ENCODE data around the gene HNMT. TPM values are rescaled to one million over a fixed set of nuclear protein-coding genes. Genes with fewer than 3 reads are reported as not detected.

Gene HNMT
- total and polyA plus RNA-seq, 2 of the 13 experiments (the other 11 are each of a cell fraction or from before 2014, with no cell fraction given) = 279 to 309 TPM

- TF ChIP-seq, protein P1, sequence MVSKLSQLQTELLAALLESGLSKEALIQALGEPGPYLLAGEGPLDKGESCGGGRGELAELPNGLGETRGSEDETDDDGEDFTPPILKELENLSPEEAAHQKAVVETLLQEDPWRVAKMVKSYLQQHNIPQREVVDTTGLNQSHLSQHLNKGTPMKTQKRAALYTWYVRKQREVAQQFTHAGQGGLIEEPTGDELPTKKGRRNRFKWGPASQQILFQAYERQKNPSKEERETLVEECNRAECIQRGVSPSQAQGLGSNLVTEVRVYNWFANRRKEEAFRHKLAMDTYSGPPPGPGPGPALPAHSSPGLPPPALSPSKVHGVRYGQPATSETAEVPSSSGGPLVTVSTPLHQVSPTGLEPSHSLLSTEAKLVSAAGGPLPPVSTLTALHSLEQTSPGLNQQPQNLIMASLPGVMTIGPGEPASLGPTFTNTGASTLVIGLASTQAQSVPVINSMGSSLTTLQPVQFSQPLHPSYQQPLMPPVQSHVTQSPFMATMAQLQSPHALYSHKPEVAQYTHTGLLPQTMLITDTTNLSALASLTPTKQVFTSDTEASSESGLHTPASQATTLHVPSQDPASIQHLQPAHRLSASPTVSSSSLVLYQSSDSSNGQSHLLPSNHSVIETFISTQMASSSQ (IDR thresholded peaks at IDR 0.05; ENCODE audit: low read depth) = peak; percentile 79
- TF ChIP-seq, protein P1 (CRISPR knock-in tag; IDR thresholded peaks at IDR 0.05; ENCODE audit: borderline replicate concordance) = peak; percentile 79; the same call in 1 of the 2 replicates
- TF ChIP-seq ZNF253 (CRISPR knock-in tag; IDR thresholded peaks at IDR 0.05; ENCODE audit: borderline replicate concordance) (no peak), TOE1 (CRISPR knock-in tag; IDR thresholded peaks at IDR 0.05) (peak; percentile 25; the same call in 1 of the 2 replicates), ZC3H4 (CRISPR knock-in tag; IDR thresholded peaks at IDR 0.05; ENCODE audit: borderline replicate concordance) (no peak; the same call in 1 of the 2 replicates), ATM (IDR thresholded peaks at IDR 0.05; ENCODE audit: borderline replicate concordance) (no peak), EEA1 (CRISPR knock-in tag; IDR thresholded peaks at IDR 0.05; ENCODE audit: borderline replicate concordance) (no peak), LCORL (IDR thresholded peaks at IDR 0.05) (no peak), LCORL (CRISPR knock-in tag; IDR thresholded peaks at IDR 0.05) (peak; percentile 70), HOMEZ (CRISPR knock-in tag; IDR thresholded peaks at IDR 0.05; ENCODE audit: low read depth) (peak; percentile 87), GATAD1 (CRISPR knock-in tag; IDR thresholded peaks at IDR 0.05) (peak; percentile 62; the same call in 1 of the 2 replicates), ZNF616 (CRISPR knock-in tag; IDR thresholded peaks at IDR 0.05; ENCODE audit: low read depth) (no peak), ZFP62 (CRISPR knock-in tag; IDR thresholded peaks at IDR 0.05) (no peak), DDIT3 (CRISPR knock-in tag; IDR thresholded peaks at IDR 0.05) (no peak), DMAP1 (CRISPR knock-in tag; IDR thresholded peaks at IDR 0.05) (no peak), HCFC1 (IDR thresholded peaks at IDR 0.05; ENCODE audit: low read depth, low read length) (no peak), ZZZ3 (CRISPR knock-in tag; IDR thresholded peaks at IDR 0.05; ENCODE audit: borderline replicate concordance) (no peak), TFE3 (CRISPR knock-in tag; IDR thresholded peaks at IDR 0.05) (0 out of 2 replicates have a peak, but pooled peaks have one; percentile 55)
- TF ChIP-seq, protein P2, sequence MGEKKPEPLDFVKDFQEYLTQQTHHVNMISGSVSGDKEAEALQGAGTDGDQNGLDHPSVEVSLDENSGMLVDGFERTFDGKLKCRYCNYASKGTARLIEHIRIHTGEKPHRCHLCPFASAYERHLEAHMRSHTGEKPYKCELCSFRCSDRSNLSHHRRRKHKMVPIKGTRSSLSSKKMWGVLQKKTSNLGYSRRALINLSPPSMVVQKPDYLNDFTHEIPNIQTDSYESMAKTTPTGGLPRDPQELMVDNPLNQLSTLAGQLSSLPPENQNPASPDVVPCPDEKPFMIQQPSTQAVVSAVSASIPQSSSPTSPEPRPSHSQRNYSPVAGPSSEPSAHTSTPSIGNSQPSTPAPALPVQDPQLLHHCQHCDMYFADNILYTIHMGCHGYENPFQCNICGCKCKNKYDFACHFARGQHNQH (CRISPR knock-in tag; IDR thresholded peaks at IDR 0.05) = peak; percentile 81
Observed at GRCh38 chr2:137928547-137929518, 35.4 kb upstream of the HNMT start (continued).

Data from HepG2 (cell line).